HepG2 (cell line): ENCODE measurements around the gene DNMBP. TPM values are rescaled to one million over a fixed set of nuclear protein-coding genes. Genes with fewer than 3 reads are reported as not detected.

Experiments
- ATAC-seq: fragments of 200-7000 bp; cut with Tn5 transposase; 3 replicates; pipeline ENCODE4 v1.9.1; 2020; ENCODE audit warnings: mild to moderate bottlenecking, moderate library complexity
- Bru-seq: library from RNA; stranded (reverse); fragments of 400-500 nt; gene quantifications from one replicate; lab custom pipeline; 2021; lab: Mats Ljungman, UMichigan
- BruChase-seq, 2 experiments: library from RNA; stranded (reverse); fragments of 400-500 nt; gene quantifications; one replicate each; lab custom pipeline; 2021; lab: Mats Ljungman, UMichigan
- BruUV-seq: library from RNA; stranded (reverse); fragments of 400-500 nt; replicated peaks from 2 replicates; lab custom pipeline; 2021; lab: Mats Ljungman, UMichigan
- CTCF ChIA-PET: fragments of 300-600 bp; formaldehyde crosslinking; extraction: SDS; loops from one replicate; lab custom pipeline; 2021; ENCODE audit warnings: low total read pairs, inconsistent platforms, low intra/inter-chr PET ratio; lab: Yijun Ruan, JAX
- POLR2A ChIA-PET: fragments of 350-600 bp; sonication (Branson Sonifier 250); formaldehyde crosslinking; loops from one replicate; lab custom pipeline; 2020; ENCODE audit warnings: antibody characterized with exemption, inconsistent platforms; lab: Yijun Ruan, JAX
- DNase-seq: peaks from one replicate; pipeline ENCODE4 v3.0.0-alpha.2; 2015; ENCODE audit warnings: low spot score
- FAIRE-seq: peaks from 3 replicates; lab custom pipeline; 2011; peaks lifted over from hg19 to GRCh38; lab: Jason Lieb, UNC
- H2AFZ ChIP-seq: one replicate; pipeline ENCODE4 v1.6.1; 2011; ENCODE audit warnings: low read length, inconsistent platforms
- H3K27ac ChIP-seq: fragments of 300-600 bp; 3 replicates; pipeline ENCODE4 v1.8.0; 2011; ENCODE audit warnings: mixed run types, mild to moderate bottlenecking, mixed read lengths, low read length, inconsistent platforms; ENCODE audit not compliant: insufficient read depth; ENCODE audit errors: extremely low read length
- H3K27me3 ChIP-seq, 2 experiments: fragments of 200-600 bp in 1 of 2; 2 replicates in 1 of 2; 3 replicates in 1 of 2; pipeline versions ENCODE4 v1.6.0 to v1.8.0; 2011; ENCODE audit warnings: low read length in 2 of 2, mild to moderate bottlenecking in 2 of 2, moderate library complexity in 2 of 2, inconsistent platforms in 1 of 2; ENCODE audit not compliant: insufficient read depth in 2 of 2, control insufficient read depth in 1 of 2
- H3K36me3 ChIP-seq, 2 experiments: fragments of 200-600 bp in 1 of 2; replicated peaks in 1 of 2; 2 replicates in 1 of 2; 3 replicates in 1 of 2; pipeline versions ENCODE4 v1.5.1 to v1.8.0; 2011; ENCODE audit warnings: low read length in 2 of 2, inconsistent platforms in 1 of 2; ENCODE audit not compliant: insufficient read depth in 2 of 2, control insufficient read depth in 1 of 2
- H3K4me1 ChIP-seq: 2 replicates; pipeline ENCODE4 v1.5.1; 2012; ENCODE audit warnings: low read length, inconsistent platforms; ENCODE audit not compliant: insufficient read depth
- H3K4me2 ChIP-seq: 2 replicates; pipeline ENCODE4 v1.6.0; 2011; ENCODE audit warnings: low read depth, low read length, inconsistent platforms
- H3K4me3 ChIP-seq, 3 experiments: fragments of 200-600 bp in 1 of 3; sonication (generic), shearing (Covaris generic) in 1 of 3; replicated peaks in 1 of 3; 2 replicates each; pipeline ENCODE4 v1.5.1; 2011 to 2016; ENCODE audit warnings: low read length in 3 of 3, inconsistent platforms in 2 of 3, low read depth in 2 of 3, mild to moderate bottlenecking in 2 of 3, control low read depth in 1 of 3, mixed read lengths in 1 of 3; ENCODE audit not compliant: insufficient read depth in 1 of 3
- H3K79me2 ChIP-seq: one replicate; pipeline ENCODE4 v1.6.1; 2011; ENCODE audit warnings: low read length, inconsistent platforms; ENCODE audit not compliant: insufficient read depth
- H3K9ac ChIP-seq: 2 replicates; pipeline ENCODE4 v1.6.0; 2011; ENCODE audit warnings: mild to moderate bottlenecking, low read depth, low read length, inconsistent platforms; ENCODE audit not compliant: insufficient read depth
- H3K9me3 ChIP-seq: 2 replicates; pipeline ENCODE4 v1.5.1; 2012; ENCODE audit warnings: mild to moderate bottlenecking, low read length
- H4K20me1 ChIP-seq: 2 replicates; pipeline ENCODE4 v1.6.0; 2011; ENCODE audit warnings: inconsistent platforms, mild to moderate bottlenecking, low read length, moderate library complexity; ENCODE audit not compliant: insufficient read depth
- ELF3 ChIP-seq: IDR thresholded peaks from 2 replicates; pipeline ENCODE4 v1.6.1; 2016; ENCODE audit warnings: missing genetic modification reagents, missing compliant biosample characterization
- FOXJ3 ChIP-seq: sonication (generic); formaldehyde crosslinking; IDR thresholded peaks from 2 replicates; pipeline ENCODE4 v1.4.0; 2020; ENCODE audit warnings: missing genetic modification reagents, mild to moderate bottlenecking, borderline replicate concordance
- GABPA ChIP-seq, 2 experiments: IDR thresholded peaks; 2 replicates each; pipeline ENCODE4 v1.6.1; 2011 to 2016; ENCODE audit warnings: low read depth in 2 of 2, low read length in 1 of 2, missing biosample characterization in 1 of 2, missing genetic modification characterization in 1 of 2
- HDAC1 ChIP-seq: sonication (generic); formaldehyde crosslinking; IDR thresholded peaks from 2 replicates; pipeline ENCODE4 v1.5.1; 2020; ENCODE audit warnings: mild to moderate bottlenecking, missing genetic modification reagents
- KDM1A ChIP-seq: IDR thresholded peaks from 2 replicates; pipeline ENCODE4 v1.6.1; 2016; ENCODE audit warnings: missing compliant biosample characterization
- MTERF4 ChIP-seq: sonication (generic); formaldehyde crosslinking; IDR thresholded peaks from 2 replicates; pipeline ENCODE4 v1.8.0; 2023; ENCODE audit warnings: mild to moderate bottlenecking, missing genetic modification reagents
- NR2F6 ChIP-seq, 2 experiments: IDR thresholded peaks; 2 replicates each; pipeline ENCODE4 v1.6.1; 2016; ENCODE audit warnings: antibody characterized with exemption in 1 of 2, mild to moderate bottlenecking in 1 of 2
- PAWR ChIP-seq: sonication (generic); formaldehyde crosslinking; IDR thresholded peaks from 2 replicates; pipeline ENCODE4 v1.4.0; 2020; ENCODE audit warnings: missing genetic modification reagents, mild to moderate bottlenecking, borderline replicate concordance
- RXRA ChIP-seq: sonication (generic); formaldehyde crosslinking; IDR thresholded peaks from 2 replicates; pipeline ENCODE4 v1.5.1; 2020; ENCODE audit warnings: missing genetic modification reagents
- ZBTB2 ChIP-seq: sonication (generic); formaldehyde crosslinking; IDR thresholded peaks from 2 replicates; pipeline ENCODE4 v1.8.0; 2022; ENCODE audit warnings: low read depth, missing genetic modification reagents
- ZNF230 ChIP-seq: sonication (generic); formaldehyde crosslinking; IDR thresholded peaks from 2 replicates; pipeline ENCODE4 v1.4.0; 2020; ENCODE audit warnings: mild to moderate bottlenecking, missing genetic modification reagents
- ZNF30 ChIP-seq: sonication (generic); formaldehyde crosslinking; IDR thresholded peaks from 2 replicates; pipeline ENCODE4 v1.5.0; 2020; ENCODE audit warnings: mild to moderate bottlenecking, missing genetic modification reagents
- ZNF543 ChIP-seq: sonication (generic); formaldehyde crosslinking; IDR thresholded peaks from 2 replicates; pipeline ENCODE4 v1.4.0; 2020; ENCODE audit warnings: mild to moderate bottlenecking, missing genetic modification reagents
- ZNF550 ChIP-seq: sonication (generic); formaldehyde crosslinking; IDR thresholded peaks from 2 replicates; pipeline ENCODE4 v1.4.0; 2020; ENCODE audit warnings: mild to moderate bottlenecking, missing genetic modification reagents, borderline replicate concordance
- ZNF788 ChIP-seq: sonication (generic); formaldehyde crosslinking; IDR thresholded peaks from 2 replicates; pipeline ENCODE4 v1.5.0; 2020; ENCODE audit warnings: mild to moderate bottlenecking, missing genetic modification reagents, borderline replicate concordance
- WGBS: methylation state at CpG from one replicate; pipeline ENCODE4 v1.1.6; 2017; ENCODE audit warnings: low lambda C conversion rate; 5-methylcytosine and 5-hydroxymethylcytosine counted together
- in situ Hi-C: cut with HindIII; loops from 2 replicates; pipeline ENCODE4 v1.10.0; 2017; ENCODE audit warnings: low pct_unique_long_range_greater_than_20kb; ENCODE audit not compliant: extremely low pct_ligation_motif_present
- intact Hi-C: fragments of 100-400 bp; cut with micrococcal nuclease; formaldehyde crosslinking; loops from one replicate; pipeline ENCODE4 v1.10.0; 2022; ENCODE audit not compliant: unreplicated experiment
- long read RNA-seq, 2 experiments: library from RNA in 1 of 2; library from polyadenylated mRNA in 1 of 2; stranded (forward) in 1 of 2; unstranded in 1 of 2; transcript quantifications; one replicate each; pipeline ENCODE4 v2.0.0, GENCODE V29; 2019 to 2022
- polyA minus RNA-seq, 3 experiments: library from RNA; depleted of rRNA, polyadenylated mRNA; stranded (reverse); fragments of >200 nt; gene quantifications; 2 replicates each; pipeline ENCODE4 v1.2.3, GENCODE V29; 2011; ENCODE audit warnings: low replicate concordance in 1 of 3
- polyA plus RNA-seq, 8 experiments: library from polyadenylated mRNA; depleted of rRNA in 3 of 8; stranded (reverse) in 7 of 8; unstranded in 1 of 8; fragments of >200 nt; fragmentation: Illumina TruSeq in 4 of 8; extraction: Trizol in 4 of 8; gene quantifications; 2 replicates each; pipeline versions ENCODE4 v1.2.1 to v1.2.3, GENCODE V29; 2011 to 2016; ENCODE audit warnings: low read depth in 4 of 8, missing spikeins in 1 of 8, mixed read lengths in 1 of 8; ENCODE audit not compliant: insufficient read depth in 1 of 8
- total RNA-seq, 5 experiments: library from RNA; depleted of rRNA; stranded (reverse); fragments of >200 nt; fragmentation: Illumina TruSeq; extraction: Trizol; gene quantifications; 2 replicates each; pipeline ENCODE4 v1.2.3, GENCODE V29; 2016; ENCODE audit warnings: low read depth in 1 of 5

DNMBP gene
- total RNA-seq (2016; rRNA removed; fragmentation: Illumina TruSeq; extraction: Trizol) = 6.3 and 6.4 TPM in 2 replicates
- 1.2 and 1.4 TPM in 2 replicates for total RNA-seq (2016; cell fraction: cytosol; rRNA removed; fragmentation: Illumina TruSeq; extraction: Trizol; ENCODE audit: low read depth)
- 5.7 and 6.1 TPM in 2 replicates for total RNA-seq (2016; cell fraction: insoluble cytoplasmic fraction; rRNA removed; fragmentation: Illumina TruSeq; extraction: Trizol)
- 2.3 and 2.6 TPM in 2 replicates for total RNA-seq (2016; cell fraction: membrane; rRNA removed; fragmentation: Illumina TruSeq; extraction: Trizol)
- total RNA-seq (2016; cell fraction: nucleus; rRNA removed; fragmentation: Illumina TruSeq; extraction: Trizol) = 7.8 and 9.5 TPM in 2 replicates
- polyA plus RNA-seq (2011; rRNA removed) = 3.6 and 4.2 TPM in 2 replicates
- 2.7 and 4.5 TPM in 2 replicates for polyA plus RNA-seq (2011; cell fraction: cytosol; rRNA removed)
- 4.6 and 5.9 TPM in 2 replicates for polyA plus RNA-seq (2011; cell fraction: nucleus; rRNA removed)
- polyA plus RNA-seq (2012) = 5.1 and 5.3 TPM in 2 replicates
- 0.75 and 0.78 TPM in 2 replicates for polyA plus RNA-seq (2016; cell fraction: cytosol; fragmentation: Illumina TruSeq; extraction: Trizol; ENCODE audit: low read depth)
- 4.8 and 6.1 TPM in 2 replicates for polyA plus RNA-seq (2016; cell fraction: insoluble cytoplasmic fraction; fragmentation: Illumina TruSeq; extraction: Trizol; ENCODE audit: low read depth)
- polyA plus RNA-seq (2016; cell fraction: membrane; fragmentation: Illumina TruSeq; extraction: Trizol; ENCODE audit: low read depth) = 1.7 and 1.9 TPM in 2 replicates
- 10.6 and 11.3 TPM in 2 replicates for polyA plus RNA-seq (2016; cell fraction: nucleus; fragmentation: Illumina TruSeq; extraction: Trizol; ENCODE audit: insufficient read depth, low read depth)
- 4.2 and 6.7 TPM in 2 replicates for polyA minus RNA-seq (2011; rRNA and poly(A)+ RNA removed; ENCODE audit: low replicate concordance)
- 4.3 and 4.8 TPM in 2 replicates for polyA minus RNA-seq (2011; cell fraction: cytosol; rRNA and poly(A)+ RNA removed)
- 9.8 and 12.7 TPM in 2 replicates for polyA minus RNA-seq (2011; cell fraction: nucleus; rRNA and poly(A)+ RNA removed)
- percentile 59 among the genes with signal in this experiment for Bru-seq, nascent RNA
- BruChase-seq, experiment 1, labeled RNA remaining after a 6-hour chase = percentile 60 among the genes with signal in this experiment
- BruChase-seq, experiment 2, labeled RNA remaining after a 2-hour chase = percentile 59 among the genes with signal in this experiment
- long read RNA-seq, experiment 1, partial matches to known transcripts = 0 of 2 reads
- long read RNA-seq, experiment 1, other reads (novel, unspliced or antisense) = 2 of 2 reads
- long read RNA-seq, experiment 2, partial matches to known transcripts = 5 of 12 reads
- long read RNA-seq, experiment 2, other reads (novel, unspliced or antisense) = 7 of 12 reads

- H3K4me3 ChIP-seq = peak within 1 kb of the TSS; percentile 87 to 93 (median 93)
- POLR2A ChIA-PET = interaction anchor here (1.0 to 1.7 kb wide), 5 partner anchors 15 to 83 kb away, joined by 3 to 10 read pairs (median 5); no protein-coding TSS in a partner anchor
- FAIRE-seq (no peak), ATAC-seq (peak; percentile 91), DNase-seq (peak; percentile 61)
- BruUV-seq = no TSS peak
- no peaks in the 10 kb centered on the region for H4K20me1 ChIP-seq
- H2AFZ ChIP-seq = peak within 1 kb of the TSS; percentile 89
- 4% methylated on average over 19 of the region's 86 CpGs for WGBS
- H3K27me3 ChIP-seq = no peaks in the 10 kb centered on the region; a peak in 1 of 5 replicates
- H3K9me3 ChIP-seq = no peaks in the 10 kb centered on the region
- peaks cover 83% of the 10 kb centered on the region for H3K4me1 ChIP-seq
- peak within 1 kb of the TSS; percentile 98 for H3K4me2 ChIP-seq
- in situ Hi-C loops (no loop called here), intact Hi-C loops (loop anchor here (2.0 to 5.0 kb wide), 4 partner anchors 37 to 388 kb away; partner anchors contain the start of gene SLC25A28)
- no peaks in the 10 kb centered on the region for H3K36me3 ChIP-seq
- H3K9ac ChIP-seq = peak within 1 kb of the TSS; percentile 77
- CTCF ChIA-PET = interaction anchor here (0.8 to 2.7 kb wide), 5 partner anchors 10 to 165 kb away, joined by 3 to 9 read pairs (median 3); no protein-coding TSS in a partner anchor
- H3K79me2 ChIP-seq = peaks cover 23% of the 10 kb centered on the region
- peak within 1 kb of the TSS; percentile 60 for H3K27ac ChIP-seq
- TF ChIP-seq FOXJ3 (CRISPR knock-in tag) (no peak), ELF3 (CRISPR knock-in tag) (peak; percentile 77), NR2F6 (IDR thresholded peaks at IDR 0.05) (no peak), NR2F6 (CRISPR knock-in tag; IDR thresholded peaks at IDR 0.05) (peak; percentile 16; the same call in 1 of the 2 replicates), GABPA (IDR thresholded peaks at IDR 0.05; ENCODE audit: low read depth, low read length) (no peak), GABPA (CRISPR knock-in tag; IDR thresholded peaks at IDR 0.05; ENCODE audit: low read depth) (no peak), ZNF550 (CRISPR knock-in tag) (no peak), HDAC1 (peak; percentile 67), ZNF788 (no peak), KDM1A (CRISPR knock-in tag) (no peak), RXRA (no peak), ZNF30 (CRISPR knock-in tag) (no peak), ZNF543 (CRISPR knock-in tag) (no peak), ZBTB2 (CRISPR knock-in tag) (peak; percentile 47; the same call in 1 of the 2 replicates), MTERF4 (CRISPR knock-in tag) (no peak), PAWR (CRISPR knock-in tag) (no peak), ZNF230 (CRISPR knock-in tag) (no peak)
Observed at GRCh38 chr10:100009793-100010676, at the start of gene DNMBP. TSS of gene DNMBP (minus strand) at chr10:100009947. CDS start at chr10:99972124, 37,823 bp downstream.
